K562 (cell line): ENCODE data around the gene CRTAP. TPM values are rescaled to one million over a fixed set of nuclear protein-coding genes. Genes with fewer than 3 reads are reported as not detected.

ENCODE experiments used
- ATF7 ChIP-seq: fragments of 450-650 bp; IDR thresholded peaks from 2 replicates; pipeline ENCODE4 v1.7.1; 2014; ENCODE audit warnings: mild to moderate bottlenecking, moderate library complexity
- CBFA2T2 ChIP-seq: fragments of 450-650 bp; conservative IDR thresholded peaks from 2 replicates; pipeline ENCODE4 v1.6.1; 2017; ENCODE audit warnings: mild to moderate bottlenecking
- CGGBP1 ChIP-seq: fragments of 250-450 bp; sonication (Bioruptor Pico); IDR thresholded peaks from 2 replicates; pipeline ENCODE4 v1.9.0; 2021; ENCODE audit warnings: mild to moderate bottlenecking
- FOSL1 ChIP-seq: fragments of 200-800 bp; sonication (Bioruptor generic); conservative IDR thresholded peaks from 2 replicates; pipeline ENCODE4 v1.6.1; 2016; ENCODE audit warnings: missing genetic modification characterization, missing compliant biosample characterization
- FUS ChIP-seq: fragments of 200-400 bp; formaldehyde crosslinking; optimal IDR thresholded peaks from 2 replicates; pipeline ENCODE3; 2017; ENCODE audit warnings: low read depth, low read length
- HDAC1 ChIP-seq, 2 experiments: fragments of 450-650 bp; IDR thresholded peaks; 2 replicates each; pipeline ENCODE4 v1.6.1; 2016 to 2017; ENCODE audit warnings: inconsistent platforms in 1 of 2, mild to moderate bottlenecking in 1 of 2, moderate library complexity in 1 of 2
- HDAC2 ChIP-seq: fragments of 450-650 bp; IDR thresholded peaks from 2 replicates; pipeline ENCODE4 v1.6.1; 2016; ENCODE audit warnings: mild to moderate bottlenecking
- HEY1 ChIP-seq: fragments of 250-450 bp; sonication (Bioruptor Pico); IDR thresholded peaks from 2 replicates; pipeline ENCODE4 v1.5.0; 2020; ENCODE audit warnings: mild to moderate bottlenecking, moderate library complexity, borderline replicate concordance
- HNRNPL ChIP-seq: fragments of 200-400 bp; formaldehyde crosslinking; IDR thresholded peaks from 2 replicates; pipeline ENCODE4 v1.6.1; 2017; ENCODE audit warnings: low read depth, mild to moderate bottlenecking, low read length
- MECOM ChIP-seq: fragments of 250-450 bp; sonication (Bioruptor Pico); IDR thresholded peaks from 2 replicates; pipeline ENCODE4 v1.8.0; 2022; ENCODE audit warnings: inconsistent platforms
- NCOR1 ChIP-seq: fragments of 450-650 bp; IDR thresholded peaks from 2 replicates; pipeline ENCODE4 v1.6.1; 2016; ENCODE audit warnings: mild to moderate bottlenecking, moderate library complexity
- NEUROD1 ChIP-seq: fragments of 150-350 bp; IDR thresholded peaks from 2 replicates; pipeline ENCODE4 v1.6.1; 2014; ENCODE audit warnings: borderline replicate concordance, low read length, low read depth; ENCODE audit not compliant: partially characterized antibody
- PHF8 ChIP-seq: fragments of 200-600 bp; sonication (generic); IDR thresholded peaks from 2 replicates; pipeline ENCODE4 v1.6.1; 2012; ENCODE audit warnings: mixed run types, mild to moderate bottlenecking, inconsistent platforms, low read length, moderate library complexity, borderline replicate concordance
- RBFOX2 ChIP-seq: fragments of 200-400 bp; formaldehyde crosslinking; IDR thresholded peaks from 2 replicates; pipeline ENCODE4 v1.6.1; 2017; ENCODE audit warnings: low read depth, mild to moderate bottlenecking, low read length, moderate library complexity
- RFX5 ChIP-seq: IDR thresholded peaks from 2 replicates; pipeline ENCODE4 v1.6.1; 2011; ENCODE audit warnings: low read depth, mild to moderate bottlenecking, improper control_type of control experiment, low read length
- SAP30 ChIP-seq: fragments of 200-600 bp; sonication (generic); IDR thresholded peaks from 2 replicates; pipeline ENCODE4 v1.6.1; 2012; ENCODE audit warnings: borderline replicate concordance, low read depth, mild to moderate bottlenecking, moderate library complexity, low read length, control low read depth, inconsistent platforms; ENCODE audit not compliant: insufficient read depth, poor library complexity, severe bottlenecking
- SIN3B ChIP-seq: fragments of 450-650 bp; IDR thresholded peaks from 2 replicates; pipeline ENCODE4 v1.6.1; 2017; ENCODE audit warnings: low read depth, mild to moderate bottlenecking, moderate library complexity
- TBP ChIP-seq: optimal IDR thresholded peaks from 2 replicates; pipeline ENCODE3; 2011; ENCODE audit warnings: low read depth, low read length, improper control_type of control experiment
- TEAD4 ChIP-seq, 2 experiments: sonication (generic) in 1 of 2; formaldehyde crosslinking in 1 of 2; IDR thresholded peaks; 2 replicates each; pipeline versions ENCODE4 v1.6.1 to v1.8.0; 2012 to 2022; ENCODE audit warnings: borderline replicate concordance in 1 of 2, inconsistent platforms in 1 of 2, low read length in 1 of 2, mild to moderate bottlenecking in 1 of 2, missing genetic modification reagents in 1 of 2
- ZNF165 ChIP-seq: fragments of 250-450 bp; sonication (Bioruptor Pico); IDR thresholded peaks from 2 replicates; pipeline ENCODE4 v1.4.0; 2020; ENCODE audit warnings: borderline replicate concordance
- ZNF232 ChIP-seq: sonication (generic); formaldehyde crosslinking; IDR thresholded peaks from 2 replicates; pipeline ENCODE4 v1.8.0; 2022; ENCODE audit warnings: mild to moderate bottlenecking, missing genetic modification reagents
- ZNF280A ChIP-seq: fragments of 450-650 bp; IDR thresholded peaks from 2 replicates; pipeline ENCODE4 v1.6.1; 2018; ENCODE audit warnings: mild to moderate bottlenecking, low read depth; ENCODE audit not compliant: partially characterized antibody
- ZNF436 ChIP-seq: fragments of 250-450, 450-650 bp; sonication (Bioruptor Pico); formaldehyde crosslinking; IDR thresholded peaks from 2 replicates; pipeline ENCODE4 v1.7.0; 2020; ENCODE audit warnings: mild to moderate bottlenecking
- ZNF707 ChIP-seq: fragments of 250-450 bp; sonication (Bioruptor Pico); conservative IDR thresholded peaks from 2 replicates; pipeline ENCODE4 v1.8.0; 2022; ENCODE audit warnings: inconsistent platforms, mild to moderate bottlenecking, moderate library complexity
- ZNF766 ChIP-seq: fragments of 200-800 bp; sonication (Bioruptor generic); conservative IDR thresholded peaks from 2 replicates; pipeline ENCODE4 v1.6.1; 2016; ENCODE audit warnings: missing genetic modification characterization, missing compliant biosample characterization
- polyA plus RNA-seq, 8 experiments: library from polyadenylated mRNA; depleted of rRNA in 4 of 8; stranded (reverse) in 5 of 8; unstranded in 3 of 8; fragments of >200 nt; fragmentation: Nextera tagmentation in 2 of 8; fragmentation: Illumina TruSeq in 1 of 8; extraction: Ambion mirVana in 2 of 8; extraction: Trizol in 1 of 8; gene quantifications; 2 replicates each; pipeline versions ENCODE4 v1.2.1 to v1.2.3, GENCODE V29; 2011 to 2014; ENCODE audit warnings: inconsistent platforms in 1 of 8, missing spikeins in 1 of 8
- total RNA-seq, 7 experiments: library from RNA; depleted of rRNA in 6 of 7; stranded (reverse); fragments of >200 nt in 6 of 7; fragmentation: Illumina TruSeq in 2 of 7; extraction: Trizol in 2 of 7; gene quantifications; 2 replicates each; pipeline versions ENCODE4 v1.2.1 to v1.2.3, GENCODE V29; 2011 to 2021; ENCODE audit warnings: low replicate concordance in 1 of 7
- TF ChIP-seq, protein P1 (sequence below): fragments of 250-450 bp; sonication (Bioruptor Pico); IDR thresholded peaks from 2 replicates; pipeline ENCODE4 v1.8.0; 2021; ENCODE audit warnings: moderate library complexity, mild to moderate bottlenecking, inconsistent platforms

The CRTAP gene
- total and polyA plus RNA-seq, 9 of the 15 experiments (the other 6 are each of a cell fraction or from before 2014, with no cell fraction given): 10.0 to 121 (median 53.0) TPM

GRCh38 chr3:33067484-33067883 is 46.3 kb upstream of the CRTAP start (continued):
- TF ChIP-seq HEY1 (CRISPR knock-in tag): no peak
- TF ChIP-seq NEUROD1: no peak
- no peak for TF ChIP-seq SIN3B
- peak; percentile 82 for TF ChIP-seq ATF7
- no peak for TF ChIP-seq ZNF280A
- TF ChIP-seq, protein P1, sequence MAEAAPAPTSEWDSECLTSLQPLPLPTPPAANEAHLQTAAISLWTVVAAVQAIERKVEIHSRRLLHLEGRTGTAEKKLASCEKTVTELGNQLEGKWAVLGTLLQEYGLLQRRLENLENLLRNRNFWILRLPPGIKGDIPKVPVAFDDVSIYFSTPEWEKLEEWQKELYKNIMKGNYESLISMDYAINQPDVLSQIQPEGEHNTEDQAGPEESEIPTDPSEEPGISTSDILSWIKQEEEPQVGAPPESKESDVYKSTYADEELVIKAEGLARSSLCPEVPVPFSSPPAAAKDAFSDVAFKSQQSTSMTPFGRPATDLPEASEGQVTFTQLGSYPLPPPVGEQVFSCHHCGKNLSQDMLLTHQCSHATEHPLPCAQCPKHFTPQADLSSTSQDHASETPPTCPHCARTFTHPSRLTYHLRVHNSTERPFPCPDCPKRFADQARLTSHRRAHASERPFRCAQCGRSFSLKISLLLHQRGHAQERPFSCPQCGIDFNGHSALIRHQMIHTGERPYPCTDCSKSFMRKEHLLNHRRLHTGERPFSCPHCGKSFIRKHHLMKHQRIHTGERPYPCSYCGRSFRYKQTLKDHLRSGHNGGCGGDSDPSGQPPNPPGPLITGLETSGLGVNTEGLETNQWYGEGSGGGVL (CRISPR knock-in tag): no peak
- no peak for TF ChIP-seq RBFOX2
- no peak for TF ChIP-seq ZNF232 (CRISPR knock-in tag)
- peak in 1 of 2 experiments; percentile 95; a peak in 2 of 4 replicates for TF ChIP-seq HDAC1 (IDR thresholded peaks at IDR 0.05)
- no peak for TF ChIP-seq FUS
- 0 out of 2 replicates have a peak, but pooled peaks have one; percentile 33 for TF ChIP-seq CBFA2T2
- no peak for TF ChIP-seq ZNF436 (CRISPR knock-in tag)
- no peak for TF ChIP-seq PHF8
- TF ChIP-seq MECOM (CRISPR knock-in tag): no peak
- TF ChIP-seq HNRNPL: no peak
- TF ChIP-seq TEAD4 (IDR thresholded peaks at IDR 0.05; ENCODE audit: low read length): peak; percentile 72
- TF ChIP-seq TEAD4 (CRISPR knock-in tag; IDR thresholded peaks at IDR 0.05; ENCODE audit: borderline replicate concordance): no peak
- TF ChIP-seq TBP: no peak
- TF ChIP-seq FOSL1 (tag): peak; percentile 97
- peak; percentile 97 for TF ChIP-seq HDAC2
- TF ChIP-seq CGGBP1 (CRISPR knock-in tag): no peak
- TF ChIP-seq RFX5: no peak
- TF ChIP-seq ZNF707: no peak
- TF ChIP-seq ZNF165: no peak
- 0 out of 2 replicates have a peak, but pooled peaks have one; percentile 41 for TF ChIP-seq NCOR1
- TF ChIP-seq SAP30: no peak
- TF ChIP-seq ZNF766 (CRISPR knock-in tag): peak; percentile 73
